GM10266 (cell line): ENCODE measurements around the gene RPS6KA2.

Experiments
- DNase-seq: peaks from one replicate; pipeline ENCODE4 v3.0.0; 2012; ENCODE audit errors: extremely low spot score
- TF ChIP-seq, protein P1 (sequence below): IDR thresholded peaks from 2 replicates; pipeline ENCODE4 v1.5.1; 2012; ENCODE audit warnings: mild to moderate bottlenecking, low read depth; ENCODE audit not compliant: control insufficient read depth, insufficient read depth; ENCODE audit errors: missing control alignments

Gene RPS6KA2

GRCh38 chr6:166465003-166465399 lies 162.1 kb downstream of the RPS6KA2 start:
- TF ChIP-seq, protein P1, sequence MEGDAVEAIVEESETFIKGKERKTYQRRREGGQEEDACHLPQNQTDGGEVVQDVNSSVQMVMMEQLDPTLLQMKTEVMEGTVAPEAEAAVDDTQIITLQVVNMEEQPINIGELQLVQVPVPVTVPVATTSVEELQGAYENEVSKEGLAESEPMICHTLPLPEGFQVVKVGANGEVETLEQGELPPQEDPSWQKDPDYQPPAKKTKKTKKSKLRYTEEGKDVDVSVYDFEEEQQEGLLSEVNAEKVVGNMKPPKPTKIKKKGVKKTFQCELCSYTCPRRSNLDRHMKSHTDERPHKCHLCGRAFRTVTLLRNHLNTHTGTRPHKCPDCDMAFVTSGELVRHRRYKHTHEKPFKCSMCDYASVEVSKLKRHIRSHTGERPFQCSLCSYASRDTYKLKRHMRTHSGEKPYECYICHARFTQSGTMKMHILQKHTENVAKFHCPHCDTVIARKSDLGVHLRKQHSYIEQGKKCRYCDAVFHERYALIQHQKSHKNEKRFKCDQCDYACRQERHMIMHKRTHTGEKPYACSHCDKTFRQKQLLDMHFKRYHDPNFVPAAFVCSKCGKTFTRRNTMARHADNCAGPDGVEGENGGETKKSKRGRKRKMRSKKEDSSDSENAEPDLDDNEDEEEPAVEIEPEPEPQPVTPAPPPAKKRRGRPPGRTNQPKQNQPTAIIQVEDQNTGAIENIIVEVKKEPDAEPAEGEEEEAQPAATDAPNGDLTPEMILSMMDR, result no peak

GRCh38 chr6:166464068-166465002 lies 162.7 kb downstream of the RPS6KA2 start:
- TF ChIP-seq, protein P1, result no peak
- DNase-seq, result no peak

More at GRCh38 chr6:166465003-166465399, 162.1 kb downstream of the RPS6KA2 start:
- DNase-seq, result no peak

GRCh38 chr6:166463359-166464067 lies 163.5 kb downstream of the RPS6KA2 start:
- no peak for DNase-seq
- TF ChIP-seq, protein P1, result no peak

- TF ChIP-seq, protein P1, result no peak
- DNase-seq, result no peak
These were observed 164.5 kb downstream of the RPS6KA2 start for GRCh38 chr6:166462461-166463135.

DNA sequence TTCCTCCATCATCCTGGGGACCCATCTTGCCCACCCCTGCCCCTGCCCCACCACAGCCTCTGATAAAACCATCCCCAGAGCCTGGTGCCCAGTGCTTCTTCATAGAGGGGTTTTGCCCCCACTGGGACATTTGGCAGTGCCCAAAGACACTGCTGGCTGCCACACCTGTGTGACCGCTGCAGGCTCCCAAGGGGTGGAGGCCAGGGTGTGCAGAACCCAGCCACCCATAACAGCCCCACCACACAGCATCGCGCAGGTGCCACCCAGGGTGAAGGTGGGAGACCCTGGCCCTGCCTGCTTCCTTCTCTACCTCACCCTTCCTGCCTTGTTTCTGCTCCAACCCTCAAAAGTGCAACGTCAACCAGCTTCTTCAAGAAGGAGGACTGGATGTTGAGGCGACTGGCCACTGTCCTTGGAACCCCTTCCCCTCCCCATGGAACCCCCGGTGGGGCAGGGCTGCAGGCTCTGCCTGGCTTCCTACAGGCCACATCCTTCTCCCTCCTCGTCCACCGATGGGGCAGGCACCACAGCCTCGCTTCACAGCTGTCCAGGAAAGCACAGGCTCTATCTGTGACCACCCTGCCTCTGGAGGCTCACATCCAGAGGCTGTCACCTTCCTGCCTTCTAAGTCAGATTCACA lies 165.1 kb downstream of the RPS6KA2 start:
- TF ChIP-seq, protein P1, result no peak
- no peak for DNase-seq

DNA sequence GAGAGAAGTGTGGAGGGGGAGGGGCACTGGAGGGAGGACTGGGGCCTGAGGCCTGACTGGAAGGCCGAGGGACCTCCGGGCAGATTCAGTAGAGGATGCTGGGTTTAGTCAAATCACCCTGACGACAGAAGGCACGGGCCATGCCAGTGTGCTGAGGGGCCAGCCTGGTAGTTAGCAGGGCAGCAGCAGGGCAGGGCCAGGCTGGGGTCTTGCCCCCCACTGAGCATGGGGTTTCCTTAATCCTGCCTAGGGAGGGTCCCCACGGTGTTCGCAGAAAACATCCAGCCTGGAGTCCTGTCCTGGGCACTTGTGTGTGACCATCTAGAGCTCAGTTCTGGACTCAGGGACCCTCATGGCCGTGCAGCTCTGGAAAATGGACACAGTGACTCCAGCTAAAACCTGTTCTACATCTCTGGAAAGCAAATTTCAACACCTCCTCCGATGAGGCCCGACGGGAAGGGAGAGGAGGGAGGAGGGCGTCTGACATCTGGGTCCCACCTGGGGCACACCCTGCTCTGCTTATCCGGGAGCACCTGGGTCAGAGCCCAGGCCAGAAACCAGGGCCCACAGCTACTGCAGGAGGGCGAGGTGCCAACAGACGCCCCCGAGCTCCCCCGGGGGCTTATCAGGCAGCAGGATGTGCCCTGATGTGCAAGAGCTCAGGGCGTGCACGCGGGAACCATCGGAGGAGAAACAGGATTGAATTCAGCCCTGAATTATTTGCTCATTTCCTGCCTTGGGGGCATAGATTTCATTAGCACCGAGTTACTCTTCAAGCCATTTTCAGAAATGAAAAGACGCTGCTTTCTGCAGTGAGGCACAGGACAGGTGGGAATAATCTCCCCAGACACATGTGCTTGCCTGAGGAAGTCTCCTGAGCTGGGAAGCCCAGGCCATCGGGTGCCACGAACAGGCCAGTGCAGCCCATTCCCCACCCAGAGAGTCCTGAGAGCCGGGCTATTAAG lies 166.3 kb downstream of the RPS6KA2 start:
- TF ChIP-seq, protein P1, result no peak
- DNase-seq, result no peak
